GM23338 (cell line): ENCODE results near the gene LPP. TPM values are rescaled to one million over a fixed set of nuclear protein-coding genes. Genes with fewer than 3 reads are reported as not detected.

Experiments
- ATAC-seq: fragments of 200-7000 bp; cut with Tn5 transposase; 3 replicates; pipeline ENCODE4 v1.9.1; 2020
- DNase-seq: peaks from one replicate; pipeline ENCODE4 v3.0.0-alpha.2; 2015; ENCODE audit warnings: low spot score
- H2AFZ ChIP-seq: fragments of 200-600 bp; sonication (generic); 2 replicates; pipeline ENCODE4 v1.8.0; 2016; ENCODE audit warnings: antibody characterized with exemption, mild to moderate bottlenecking, moderate library complexity
- H3F3A ChIP-seq: fragments of 200-600 bp; sonication (generic); replicated peaks from 2 replicates; pipeline ENCODE4 v1.8.0; 2017; ENCODE audit warnings: antibody characterized with exemption, mixed run types, low read depth
- H3K27ac ChIP-seq: fragments of 200-600 bp; sonication (generic); 2 replicates; pipeline ENCODE4 v1.6.1; 2016; ENCODE audit warnings: low read depth
- H3K27me3 ChIP-seq: fragments of 200-600 bp; sonication (generic); 2 replicates; pipeline ENCODE4 v1.8.0; 2016; ENCODE audit warnings: mild to moderate bottlenecking, mixed run types, moderate library complexity; ENCODE audit not compliant: insufficient read depth
- H3K36me3 ChIP-seq: fragments of 200-600 bp; sonication (generic); 2 replicates; pipeline ENCODE4 v1.8.0; 2016; ENCODE audit warnings: mild to moderate bottlenecking; ENCODE audit not compliant: insufficient read depth
- H3K4me1 ChIP-seq: fragments of 200-600 bp; sonication (generic); 2 replicates; pipeline ENCODE4 v1.8.0; 2016; ENCODE audit warnings: mild to moderate bottlenecking, moderate library complexity; ENCODE audit not compliant: insufficient read depth
- H3K4me2 ChIP-seq: fragments of 200-600 bp; sonication (generic); 2 replicates; pipeline ENCODE4 v1.7.1; 2017; ENCODE audit warnings: mixed run types
- H3K4me3 ChIP-seq: fragments of 200-600 bp; sonication (generic); 2 replicates; pipeline ENCODE4 v1.6.1; 2016; ENCODE audit warnings: mixed run types
- H3K79me2 ChIP-seq: fragments of 200-600 bp; sonication (generic); replicated peaks from 2 replicates; pipeline ENCODE4 v1.8.0; 2017; ENCODE audit warnings: mild to moderate bottlenecking; ENCODE audit not compliant: insufficient read depth
- H3K9me2 ChIP-seq: fragments of 200-600 bp; sonication (generic); 2 replicates; pipeline ENCODE4 v1.8.0; 2017; ENCODE audit not compliant: insufficient read depth
- H4K20me1 ChIP-seq: fragments of 200-600 bp; sonication (generic); replicated peaks from 2 replicates; pipeline ENCODE4 v1.8.0; 2017; ENCODE audit warnings: mild to moderate bottlenecking; ENCODE audit not compliant: insufficient read depth
- H3K27ac Mint-ChIP-seq: 2 replicates; pipeline ENCODE4 v1.8.0; 2020; ENCODE audit warnings: inconsistent platforms, mild to moderate bottlenecking, moderate library complexity, mixed read lengths
- H3K27me3 Mint-ChIP-seq: 3 replicates; pipeline ENCODE4 v1.8.0; 2022; ENCODE audit warnings: low read depth, mild to moderate bottlenecking, moderate library complexity, mixed read lengths, inconsistent platforms; ENCODE audit not compliant: insufficient read depth, poor library complexity
- H3K36me3 Mint-ChIP-seq: 3 replicates; pipeline ENCODE4 v1.8.0; 2021; ENCODE audit warnings: low read depth, mild to moderate bottlenecking, inconsistent platforms, moderate library complexity, mixed read lengths
- H3K4me1 Mint-ChIP-seq: 3 replicates; pipeline ENCODE4 v1.8.0; 2020; ENCODE audit warnings: mild to moderate bottlenecking, inconsistent platforms, mixed read lengths
- H3K4me3 Mint-ChIP-seq: 3 replicates; pipeline ENCODE4 v1.8.0; 2021; ENCODE audit warnings: moderate library complexity, mild to moderate bottlenecking, inconsistent platforms, mixed read lengths
- H3K9me3 Mint-ChIP-seq: 3 replicates; pipeline ENCODE4 v1.8.0; 2020; ENCODE audit warnings: moderate library complexity, mild to moderate bottlenecking, inconsistent platforms, mixed read lengths
- ETS1 ChIP-seq: IDR thresholded peaks from 2 replicates; pipeline ENCODE4 v1.6.1; 2016; ENCODE audit warnings: antibody characterized with exemption
- EZH2 ChIP-seq: fragments of 200-600 bp; sonication (generic); IDR thresholded peaks from one replicate; pipeline ENCODE4 v1.8.0; 2017; ENCODE audit warnings: antibody characterized with exemption, mild to moderate bottlenecking, low read depth; ENCODE audit not compliant: unreplicated experiment
- JUNB ChIP-seq: IDR thresholded peaks from one replicate; pipeline ENCODE4 v1.6.1; 2016; ENCODE audit warnings: antibody characterized with exemption; ENCODE audit not compliant: unreplicated experiment
- NANOG ChIP-seq: IDR thresholded peaks from 2 replicates; pipeline ENCODE4 v1.6.1; 2016; ENCODE audit warnings: antibody characterized with exemption, borderline replicate concordance
- POLR2AphosphoS5 ChIP-seq: IDR thresholded peaks from 2 replicates; pipeline ENCODE4 v1.6.1; 2016; ENCODE audit warnings: antibody characterized with exemption, low read depth
- REST ChIP-seq: IDR thresholded peaks from one replicate; pipeline ENCODE4 v1.6.1; 2018; ENCODE audit warnings: antibody characterized with exemption; ENCODE audit not compliant: unreplicated experiment
- ZNF114 ChIP-seq: fragments of 250-450 bp; sonication (Bioruptor Pico); IDR thresholded peaks from 2 replicates; pipeline ENCODE4 v1.5.0; 2020; ENCODE audit warnings: mild to moderate bottlenecking, moderate library complexity
- ZNF331 ChIP-seq: fragments of 250-450 bp; sonication (Bioruptor Pico); IDR thresholded peaks from 2 replicates; pipeline ENCODE4 v1.5.0; 2020; ENCODE audit warnings: low read depth, mild to moderate bottlenecking, moderate library complexity
- ZNF462 ChIP-seq: fragments of 250-450 bp; sonication (Bioruptor Pico); IDR thresholded peaks from 2 replicates; pipeline ENCODE4 v1.5.0; 2020; ENCODE audit warnings: mild to moderate bottlenecking, moderate library complexity
- polyA plus RNA-seq: library from polyadenylated mRNA; unstranded; fragments of >200 nt; fragmentation: Nextera tagmentation; extraction: Ambion mirVana; gene quantifications from 2 replicates; pipeline ENCODE4 v1.2.1, GENCODE V29; 2016
- total RNA-seq: library from RNA; depleted of rRNA; stranded (reverse); fragments of >200 nt; shearing (Covaris generic); gene quantifications from 2 replicates; pipeline ENCODE4 v1.2.3, GENCODE V29; 2014

Gene LPP
- total and polyA plus RNA-seq, 2 experiments from 2014 or later = 23.0 to 35.2 TPM

GRCh38 chr3:188299068-188299467 is 145.1 kb downstream of the LPP start:
- Histone ChIP-seq H3K27ac (0 out of 2 replicates have a peak overlapping the region, but pooled peaks have one; percentile 3), H3K4me2 (0 out of 2 replicates have a peak overlapping the region, but pooled peaks have one; percentile 24)
- ATAC-seq = no peak; the same call in 2 of the 3 replicates

More at GRCh38 chr3:188299068-188299467, 145.1 kb downstream of the LPP start:
- Mint-ChIP-seq H3K9me3 (no peaks in the 10 kb centered on the region), H3K27me3 (peaks cover 1% of the 10 kb centered on the region), H3K4me3 (no peak overlapping the region), H3K36me3 (no peaks in the 10 kb centered on the region), H3K27ac (peak overlapping the region; percentile 41; the same call in 1 of the 2 replicates), H3K4me1 (peaks cover 57% of the 10 kb centered on the region)
- Histone ChIP-seq H3K4me1 (peaks cover 58% of the 10 kb centered on the region), H3K36me3 (no peaks in the 10 kb centered on the region), H3K4me3 (no peak overlapping the region), H3F3A (no peaks in the 10 kb centered on the region), H3K27me3 (no peaks in the 10 kb centered on the region), H3K79me2 (peaks cover 4% of the 10 kb centered on the region; the same call in 1 of the 2 replicates), H2AFZ (no peak overlapping the region), H3K9me2 (no peaks in the 10 kb centered on the region), H4K20me1 (no peaks in the 10 kb centered on the region)
- TF ChIP-seq ZNF331 (CRISPR knock-in tag) (no peak), ZNF462 (CRISPR knock-in tag) (no peak), NANOG (no peak), ETS1 (no peak), REST (no peak), ZNF114 (CRISPR knock-in tag) (no peak), EZH2 (no peak), JUNB (no peak), POLR2AphosphoS5 (no peak)
- DNase-seq = no peak
